Ureter (tissue), 1 donor: ENCODE data around the gene YWHAH. TPM values are rescaled to one million over a fixed set of nuclear protein-coding genes. Genes with fewer than 3 reads are reported as not detected.

Experiments
- DNase-seq: peaks from one replicate; pipeline ENCODE4 v3.0.0-alpha.2; 2020; ENCODE audit warnings: low spot score
- total RNA-seq: library from RNA; stranded (reverse); gene quantifications from one replicate; pipeline ENCODE4 v1.2.4, GENCODE V29; 2023
- donor health status: DM: yes; HTN: yes; CAD: no.

YWHAH gene
- total RNA-seq, 1 donor from 2014 or later = 86.7 TPM

- DNase-seq = no peak
These were observed 5.9 kb downstream of the YWHAH start for GRCh38 chr22:31950226-31950625.

DNA sequence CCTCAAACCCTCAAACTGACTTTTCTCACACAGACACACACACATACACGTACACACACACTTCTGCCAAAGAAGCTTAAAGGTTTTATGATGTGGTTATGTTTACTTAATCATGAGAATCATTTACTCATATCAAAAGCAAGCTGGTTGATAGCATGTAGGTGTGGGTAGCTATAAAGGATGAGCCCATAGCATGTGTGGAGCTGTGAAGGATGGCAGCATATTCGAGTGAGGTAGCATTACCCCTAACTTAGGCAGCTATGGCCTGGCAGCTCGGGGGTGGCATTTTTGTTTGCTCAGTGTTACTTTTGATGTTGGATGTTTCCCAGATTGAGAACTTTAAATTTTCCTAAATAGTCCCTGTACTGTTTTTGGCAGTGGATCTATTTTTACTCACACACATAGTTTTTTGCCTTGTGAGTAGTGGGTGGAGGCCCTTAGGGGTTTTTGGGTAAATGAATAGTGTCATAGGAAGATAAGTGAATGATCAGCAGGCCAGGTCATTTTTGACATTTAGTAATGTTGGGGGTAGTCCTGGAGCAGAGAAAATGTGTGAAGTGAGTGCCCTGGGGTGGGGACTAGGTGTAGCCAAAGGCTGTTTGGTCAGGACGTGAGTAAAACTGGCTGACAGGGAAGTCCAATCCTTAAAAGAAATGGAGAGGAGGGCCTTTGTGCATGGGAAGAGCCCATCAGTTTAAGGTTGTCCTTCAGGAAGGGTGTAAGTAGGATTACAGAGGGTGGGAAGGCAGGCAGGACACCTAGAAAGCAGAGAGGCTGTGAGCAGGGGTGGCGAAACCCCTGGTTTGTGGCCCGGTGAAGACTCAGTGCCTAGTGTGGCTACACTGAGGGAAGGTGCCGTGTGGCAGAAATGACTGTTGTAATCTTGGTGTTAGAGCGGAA lies 7.1 kb downstream of the YWHAH start:
- no peak for DNase-seq

DNA sequence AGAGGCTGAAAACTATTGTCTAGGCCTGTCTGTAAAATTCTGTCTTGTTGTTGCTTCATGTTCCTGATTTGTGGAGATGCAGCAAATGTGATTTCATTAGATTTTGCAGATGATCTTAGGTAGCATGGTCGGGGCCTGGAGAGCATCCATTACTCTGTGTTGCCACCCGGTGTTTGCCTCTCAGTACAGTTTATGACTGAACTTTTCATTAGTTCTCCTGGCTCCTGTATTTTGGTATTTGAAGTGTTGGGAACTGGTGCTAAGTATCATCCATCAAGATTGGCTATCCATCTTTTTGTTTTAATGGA lies 7.7 kb downstream of the YWHAH start:
- no peak for DNase-seq

DNA sequence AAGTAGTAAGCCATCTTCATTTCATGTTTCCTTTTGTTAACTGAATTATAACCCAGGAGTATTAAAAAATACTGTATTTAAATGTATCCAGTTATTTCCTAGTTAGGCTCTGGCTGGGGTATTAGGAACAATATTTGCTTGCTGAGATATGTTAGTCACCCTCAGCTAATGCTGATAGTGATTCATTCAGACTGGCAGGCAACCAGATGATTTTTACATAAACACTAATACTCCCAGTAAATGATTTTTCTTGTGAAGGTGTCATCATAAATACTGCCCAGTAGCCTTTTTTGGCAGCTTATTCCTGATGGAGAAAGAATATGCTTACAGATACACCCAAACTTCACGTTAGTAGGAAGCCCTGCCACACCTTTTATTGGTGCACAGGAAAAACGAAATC lies 8.1 kb downstream of the YWHAH start:
- DNase-seq = no peak

DNA sequence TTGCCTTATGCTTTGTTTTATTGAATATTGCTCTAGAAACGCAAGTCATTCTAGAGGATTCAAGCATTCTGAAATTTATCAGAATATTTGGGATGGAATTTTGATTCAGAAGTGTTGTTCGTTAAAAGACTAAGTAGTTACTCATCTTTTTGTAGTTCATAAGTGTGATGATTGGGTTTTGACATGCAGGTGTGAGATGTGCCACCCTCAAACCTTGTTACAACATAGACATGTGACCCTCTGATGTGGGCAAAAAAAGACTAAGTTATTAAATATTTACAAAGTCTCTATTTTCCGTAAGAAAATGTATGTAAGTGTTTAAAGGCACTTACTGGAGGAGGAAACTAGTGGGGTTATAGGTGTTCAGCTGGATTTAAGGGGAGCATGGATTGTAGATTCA lies 8.9 kb downstream of the YWHAH start:
- no peak for DNase-seq

GRCh38 chr22:31954535-31955523 lies 10.5 kb downstream of the YWHAH start:
- DNase-seq = no peak

DNA sequence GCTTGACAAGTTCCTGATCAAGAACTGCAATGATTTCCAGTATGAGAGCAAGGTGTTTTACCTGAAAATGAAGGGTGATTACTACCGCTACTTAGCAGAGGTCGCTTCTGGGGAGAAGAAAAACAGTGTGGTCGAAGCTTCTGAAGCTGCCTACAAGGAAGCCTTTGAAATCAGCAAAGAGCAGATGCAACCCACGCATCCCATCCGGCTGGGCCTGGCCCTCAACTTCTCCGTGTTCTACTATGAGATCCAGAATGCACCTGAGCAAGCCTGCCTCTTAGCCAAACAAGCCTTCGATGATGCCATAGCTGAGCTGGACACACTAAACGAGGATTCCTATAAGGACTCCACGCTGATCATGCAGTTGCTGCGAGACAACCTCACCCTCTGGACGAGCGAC lies 12.0 kb downstream of the YWHAH start:
- no peak for DNase-seq

GRCh38 chr22:31957970-31958594 lies 13.7 kb downstream of the YWHAH start:
- DNase-seq = no peak

DNA sequence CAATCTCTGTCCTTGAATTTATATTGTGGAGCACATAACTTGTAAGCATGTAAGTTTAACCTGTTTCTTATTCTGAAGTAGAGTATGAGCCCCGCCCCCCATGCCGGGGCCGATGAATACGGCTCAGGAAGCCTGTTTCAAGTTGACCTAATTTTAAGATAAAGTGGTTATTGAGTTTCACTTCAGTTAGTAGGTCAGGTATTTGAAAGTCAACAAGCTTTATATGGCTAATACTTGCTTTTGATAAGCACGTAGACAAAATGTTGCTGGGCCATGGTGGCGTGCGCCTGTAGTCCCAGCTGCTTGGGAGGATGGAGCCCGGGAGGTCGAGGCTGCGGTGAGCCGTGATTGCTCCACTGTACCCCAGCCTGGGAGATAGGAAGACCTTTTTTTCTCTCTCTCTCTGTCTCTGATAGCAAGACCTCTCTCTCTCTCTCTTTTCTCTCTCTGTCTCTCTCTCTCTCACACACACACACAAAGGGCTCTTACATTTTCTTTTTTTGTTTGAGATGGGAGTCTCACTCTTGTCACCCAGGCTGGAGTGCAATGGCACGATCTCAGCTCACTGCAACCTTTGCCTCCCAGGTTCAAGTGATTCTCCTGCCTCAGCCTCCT lies 14.4 kb downstream of the YWHAH start:
- no peak for DNase-seq

DNA sequence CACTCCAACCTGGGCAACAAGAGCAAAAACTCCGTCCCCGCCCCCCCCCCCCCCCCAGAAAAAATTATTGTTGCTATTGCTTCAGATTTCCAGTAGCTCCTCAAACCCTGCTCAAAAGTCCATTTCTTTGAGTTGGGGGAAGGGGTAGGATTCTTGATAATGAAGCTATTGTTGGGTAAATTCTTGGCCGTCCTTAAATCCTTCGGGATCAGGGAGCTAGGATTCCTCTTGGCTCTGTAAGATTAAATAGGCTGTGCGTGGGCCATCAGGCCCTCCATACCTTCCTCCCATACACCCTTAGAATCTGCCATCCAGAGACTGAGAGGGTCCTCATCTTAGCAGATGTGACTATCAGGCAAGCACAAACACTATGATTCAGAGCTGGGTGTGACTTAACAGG lies 16.4 kb downstream of the YWHAH start:
- no peak for DNase-seq

DNA sequence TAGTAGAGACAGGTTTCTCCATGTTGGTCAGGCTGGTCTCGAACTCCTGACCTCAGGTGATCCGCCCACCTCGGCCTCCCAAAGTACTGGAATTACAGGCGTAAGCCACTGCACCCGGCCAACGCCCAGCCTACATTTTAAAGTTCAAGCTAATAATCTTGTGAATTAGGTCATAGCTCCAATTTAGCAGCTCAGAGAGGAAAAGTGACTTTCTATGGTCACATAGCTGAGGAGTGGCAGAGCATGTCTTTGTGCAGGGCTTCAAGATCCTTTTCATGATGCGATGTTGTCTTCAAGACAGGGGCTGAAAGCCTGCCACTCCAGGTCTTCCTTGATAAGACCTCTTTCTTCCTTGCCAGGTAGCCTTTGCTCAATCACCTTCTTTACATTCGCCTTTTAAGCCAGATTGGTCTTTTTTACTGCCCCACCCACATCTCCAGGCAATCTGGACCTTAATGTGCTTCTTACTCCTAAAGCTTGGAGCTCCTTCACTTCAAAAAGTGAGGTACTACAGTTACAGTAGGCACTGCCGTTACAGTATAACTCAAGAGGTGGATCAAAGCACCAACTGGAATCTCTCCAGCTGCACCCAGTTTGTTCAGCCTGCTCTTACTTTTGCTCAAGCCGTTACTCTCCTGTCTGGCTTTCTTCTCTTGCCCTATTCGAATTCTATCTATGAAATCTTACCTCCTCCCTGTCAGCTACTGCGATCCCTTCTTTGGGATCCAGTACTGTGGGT lies 18.2 kb downstream of the YWHAH start:
- no peak for DNase-seq

DNA sequence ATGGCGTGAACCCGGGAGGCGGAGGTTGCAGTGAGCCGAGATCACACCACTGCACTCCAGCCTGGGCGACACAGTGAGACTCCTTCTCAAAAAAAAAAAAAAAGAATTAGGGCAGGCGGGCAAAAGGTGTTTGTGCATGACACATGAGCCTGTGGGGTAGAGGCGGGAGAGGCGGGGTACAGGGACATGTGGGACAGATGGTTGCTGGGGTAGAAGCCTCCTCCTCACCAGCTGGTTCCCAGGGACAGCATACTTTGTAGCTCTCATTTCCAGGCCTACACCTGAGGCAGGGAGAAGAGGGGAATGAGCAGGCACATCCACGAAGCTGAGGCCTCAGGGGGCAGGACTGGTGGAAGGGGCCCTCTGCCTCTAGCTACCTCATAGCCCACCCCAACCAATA lies 23.7 kb downstream of the YWHAH start:
- no peak for DNase-seq

DNA sequence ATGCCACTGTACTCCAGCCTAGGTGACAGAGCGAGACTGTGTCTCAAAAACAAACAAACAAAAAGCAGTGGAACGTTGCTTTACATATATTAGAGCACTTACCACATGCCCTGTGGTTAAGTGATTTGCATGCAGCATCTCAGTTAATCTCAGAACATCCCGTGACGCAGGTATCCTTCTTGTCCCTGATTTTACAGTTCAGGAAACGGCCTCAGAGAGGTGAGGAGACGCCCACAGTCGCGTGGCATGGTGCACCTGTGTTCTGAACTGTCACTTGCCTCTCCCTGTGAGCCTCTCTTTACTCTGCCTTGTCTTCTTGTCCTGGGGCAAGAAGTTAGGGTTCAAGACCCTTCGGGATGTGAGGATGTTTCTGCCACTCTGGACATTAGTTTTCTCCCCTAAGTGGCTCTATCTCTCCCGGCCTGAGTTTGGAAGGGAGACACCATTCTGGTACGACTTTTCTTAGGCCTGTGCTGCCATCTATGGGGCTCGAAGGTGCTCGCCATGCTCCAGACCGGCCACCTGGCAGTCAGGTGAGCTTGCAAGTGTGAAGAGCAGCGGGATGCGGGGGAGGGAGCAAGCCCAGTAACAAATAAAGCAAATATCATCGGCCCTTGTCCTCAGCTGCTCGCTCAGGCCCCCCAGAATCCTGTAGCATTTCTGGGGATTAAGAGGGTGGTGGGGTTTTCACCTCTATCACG lies 25.6 kb downstream of the YWHAH start:
- peak; percentile 61 for DNase-seq

- DNase-seq = peak; percentile 83
These were observed 26.4 kb downstream of the YWHAH start for GRCh38 chr22:31970490-31971444.

DNA sequence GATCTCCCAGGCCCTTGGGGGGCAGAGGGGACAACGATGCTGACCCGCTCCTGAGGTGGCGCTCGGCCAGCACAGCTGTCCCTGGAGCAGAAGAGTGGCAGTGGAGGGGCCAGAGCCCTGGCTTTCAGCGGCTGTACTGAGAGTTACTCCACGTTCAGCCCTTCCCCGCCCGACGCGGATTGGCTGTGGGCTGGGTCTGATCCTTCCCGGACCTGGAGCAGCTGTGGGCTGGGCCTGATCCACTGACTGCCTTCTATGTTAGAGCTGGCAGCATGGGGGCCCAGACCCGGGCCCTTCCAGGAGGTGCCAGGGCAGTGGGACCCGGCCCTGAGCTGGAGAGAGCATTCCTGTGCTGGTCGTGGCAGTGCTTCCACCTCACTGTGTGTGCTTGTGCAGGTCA lies 27.8 kb downstream of the YWHAH start:
- DNase-seq = no peak

DNA sequence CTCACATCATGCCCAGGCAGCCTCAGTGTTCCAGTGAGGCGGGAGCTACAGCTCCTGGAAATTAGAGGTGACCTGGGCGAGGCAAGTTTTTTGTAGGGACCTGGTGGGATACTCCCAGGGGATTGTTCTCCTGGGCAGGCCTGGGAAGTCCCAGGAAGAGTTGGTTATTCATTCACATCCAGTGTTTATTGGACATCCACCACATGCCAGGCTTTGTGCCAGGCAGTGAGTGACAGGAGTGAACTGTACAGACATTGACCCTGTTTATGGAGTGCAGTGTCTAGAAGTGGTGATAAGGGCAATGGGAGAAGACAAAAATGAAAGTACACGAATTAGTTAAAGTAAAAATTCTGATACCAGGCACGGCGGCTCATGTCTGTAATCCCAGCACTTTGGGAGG lies 29.4 kb downstream of the YWHAH start:
- no peak for DNase-seq

- peak; percentile 80 for DNase-seq
These were observed 33.0 kb downstream of the YWHAH start for GRCh38 chr22:31977141-31977841.

DNA sequence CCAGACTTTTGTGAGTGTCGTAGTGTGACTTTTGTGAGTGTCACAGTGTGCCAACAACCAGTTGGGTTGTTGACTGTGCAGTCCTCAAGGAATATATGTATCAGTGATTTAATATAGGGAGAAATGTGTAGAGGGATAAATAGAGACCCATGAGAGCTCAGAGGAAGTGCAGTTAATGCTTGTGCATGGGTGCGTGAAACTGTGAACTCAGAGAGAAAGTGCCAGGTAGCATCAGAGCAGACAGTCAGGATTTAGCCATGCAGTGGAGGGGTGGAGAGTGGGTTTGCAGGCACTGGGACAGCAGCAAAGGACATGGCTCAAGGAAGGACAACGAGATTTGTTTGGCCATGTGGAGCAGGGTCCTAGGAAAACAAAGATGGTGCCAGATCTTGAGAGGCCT lies 33.6 kb downstream of the YWHAH start:
- DNase-seq = no peak

GRCh38 chr22:31980628-31981027 lies 36.3 kb downstream of the YWHAH start:
- DNase-seq = no peak
